ENCODE measurements around the gene C6orf136.
"Not testable (repeated sequence)": the region's sequence is repeated elsewhere in the genome, so short reads cannot be mapped to it uniquely, and the experiment has no call there.

The C6orf136 gene

DNA sequence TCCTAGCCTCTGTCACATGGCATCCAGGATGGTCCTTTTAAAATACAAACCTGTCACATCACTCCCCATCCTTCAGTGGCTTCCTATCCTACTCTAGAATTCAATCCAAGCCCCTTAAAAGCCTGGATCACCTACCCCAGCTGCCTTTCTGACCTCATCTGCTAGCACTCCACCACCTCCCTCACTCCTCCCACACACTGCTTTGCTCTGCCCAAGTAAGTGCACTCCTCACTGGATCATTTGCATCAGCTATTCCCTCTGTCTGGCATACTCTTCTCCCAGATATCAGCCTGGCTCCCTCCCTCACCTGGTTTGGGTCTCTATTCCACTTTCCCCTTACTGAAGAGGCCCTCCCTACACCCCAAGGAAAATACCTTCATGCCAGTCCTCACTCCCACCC lies 10.5 kb downstream of the C6orf136 start:
- no peak for DNase-seq (ENCODE audit: low spot score)
- TF ChIP-seq CTCF (IDR thresholded peaks at IDR 0.05; ENCODE audit: borderline replicate concordance, control extremely low read depth, extremely low read depth, insufficient read depth, missing control alignments): no peak
- in situ Hi-C loops (cut with MboI; ENCODE audit: low sequenced_read_pairs, unreplicated experiment): no loop called here

GRCh38 chr6:30657922-30658321 lies 11.0 kb downstream of the C6orf136 start:
- DNase-seq (ENCODE audit: low spot score); in situ Hi-C loops (cut with MboI; ENCODE audit: low sequenced_read_pairs, unreplicated experiment): not testable (repeated sequence)

DNA sequence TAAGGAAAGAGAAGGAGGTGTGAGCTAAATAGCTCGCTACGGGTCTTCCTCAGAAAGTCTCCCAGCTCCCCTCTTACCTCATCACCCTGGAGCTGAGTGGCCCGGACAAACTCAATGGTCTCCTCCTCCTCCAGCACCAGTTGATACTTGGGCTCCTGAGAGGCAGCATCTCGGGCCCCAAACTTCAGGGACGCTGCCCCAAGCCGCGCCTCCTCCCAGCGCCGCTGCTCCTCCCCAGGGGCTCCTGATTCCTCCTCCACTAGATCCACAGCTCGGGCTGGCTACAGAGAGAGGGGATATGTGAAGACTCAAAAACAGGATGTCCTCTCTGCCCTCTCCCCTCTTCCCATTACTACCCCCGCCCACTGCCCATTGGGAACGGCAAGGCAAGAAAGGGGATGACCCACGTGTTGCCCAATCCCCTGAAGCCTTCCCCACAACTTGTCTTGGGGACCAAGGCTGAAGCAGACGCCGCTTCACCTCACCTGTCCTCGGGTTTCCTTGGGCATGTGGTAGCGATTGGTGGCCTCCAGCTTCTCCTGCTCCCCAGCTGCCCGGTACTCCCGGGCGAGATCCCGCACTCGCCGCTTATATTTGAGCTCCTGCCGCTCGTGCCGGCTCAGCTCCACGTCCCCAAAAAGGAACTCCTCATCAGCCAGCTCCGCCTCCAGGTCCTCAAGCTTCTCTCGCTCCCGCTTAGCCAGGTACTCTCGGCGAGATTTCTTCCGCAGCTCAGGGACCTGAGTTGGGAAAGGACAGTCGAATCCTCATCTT lies 18.2 kb downstream of the C6orf136 start:
- DNase-seq (ENCODE audit: low spot score): no peak
- in situ Hi-C loops (cut with MboI; ENCODE audit: low sequenced_read_pairs, unreplicated experiment): no loop called here
- no peak for TF ChIP-seq CTCF (IDR thresholded peaks at IDR 0.05; ENCODE audit: borderline replicate concordance, control extremely low read depth, extremely low read depth, insufficient read depth, missing control alignments)

DNA sequence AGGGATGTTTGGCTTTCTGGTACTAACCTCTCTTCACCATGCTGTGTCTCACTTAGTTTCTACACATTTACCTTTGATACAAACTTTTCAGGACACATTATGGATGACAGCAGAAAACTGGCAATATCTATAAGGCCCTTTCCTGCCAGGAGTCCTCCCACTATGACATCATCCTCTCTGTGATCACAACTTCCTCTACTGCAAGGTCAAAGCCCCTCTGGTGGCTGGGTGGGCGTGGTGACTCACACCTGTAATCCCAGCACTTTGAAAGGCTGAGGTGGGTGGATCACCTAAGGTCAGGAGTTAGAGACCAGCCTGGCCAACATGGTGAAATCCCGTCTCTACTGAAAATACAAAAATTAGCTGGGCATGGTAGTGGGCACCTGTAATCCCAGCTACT lies 19.4 kb downstream of the C6orf136 start:
- DNase-seq (ENCODE audit: low spot score); in situ Hi-C loops (cut with MboI; ENCODE audit: low sequenced_read_pairs, unreplicated experiment): not testable (repeated sequence)

DNA sequence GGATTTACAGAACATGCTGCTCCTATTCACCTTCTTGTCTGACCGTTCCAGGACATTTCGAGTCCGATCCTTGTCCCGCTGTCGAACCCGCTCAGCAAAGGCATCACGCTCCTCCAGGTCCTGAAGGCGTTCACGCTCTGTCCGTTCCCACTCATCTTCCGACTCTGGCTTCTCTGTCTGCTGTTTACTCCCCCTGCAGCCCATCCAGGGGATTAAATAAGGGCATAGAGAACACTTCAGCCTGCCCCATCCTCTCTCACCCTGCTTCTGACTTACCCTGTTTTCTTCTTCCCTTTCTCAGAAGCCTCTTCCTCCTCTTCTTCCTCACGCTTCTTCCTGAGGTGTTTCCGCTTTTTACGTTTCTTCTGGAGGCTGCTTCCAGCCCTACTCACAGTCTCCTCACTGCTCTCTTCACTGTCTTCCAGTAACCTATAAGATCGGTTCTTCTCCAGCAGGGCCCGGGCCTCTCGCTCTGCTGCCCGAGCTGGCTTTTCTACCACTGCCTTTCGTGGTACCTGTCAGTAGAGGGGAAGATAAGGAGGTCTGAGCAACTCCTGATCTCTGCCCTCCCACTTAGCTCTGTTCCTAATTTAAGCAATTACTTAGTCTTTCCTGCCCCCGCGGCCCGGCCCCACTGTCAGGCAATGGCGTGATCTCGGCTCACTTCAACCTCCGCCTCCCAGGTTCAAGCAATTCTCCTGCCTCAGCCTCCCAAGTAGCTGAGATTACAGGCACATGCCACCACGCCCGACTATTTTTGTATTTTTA lies 24.0 kb downstream of the C6orf136 start:
- no peak for DNase-seq (ENCODE audit: low spot score)
- in situ Hi-C loops (cut with MboI; ENCODE audit: low sequenced_read_pairs, unreplicated experiment): loop anchor here (5.0 kb wide), 1 partner anchor 56 kb away; no protein-coding TSS in a partner anchor
- TF ChIP-seq CTCF (IDR thresholded peaks at IDR 0.05; ENCODE audit: borderline replicate concordance, control extremely low read depth, extremely low read depth, insufficient read depth, missing control alignments): no peak

DNA sequence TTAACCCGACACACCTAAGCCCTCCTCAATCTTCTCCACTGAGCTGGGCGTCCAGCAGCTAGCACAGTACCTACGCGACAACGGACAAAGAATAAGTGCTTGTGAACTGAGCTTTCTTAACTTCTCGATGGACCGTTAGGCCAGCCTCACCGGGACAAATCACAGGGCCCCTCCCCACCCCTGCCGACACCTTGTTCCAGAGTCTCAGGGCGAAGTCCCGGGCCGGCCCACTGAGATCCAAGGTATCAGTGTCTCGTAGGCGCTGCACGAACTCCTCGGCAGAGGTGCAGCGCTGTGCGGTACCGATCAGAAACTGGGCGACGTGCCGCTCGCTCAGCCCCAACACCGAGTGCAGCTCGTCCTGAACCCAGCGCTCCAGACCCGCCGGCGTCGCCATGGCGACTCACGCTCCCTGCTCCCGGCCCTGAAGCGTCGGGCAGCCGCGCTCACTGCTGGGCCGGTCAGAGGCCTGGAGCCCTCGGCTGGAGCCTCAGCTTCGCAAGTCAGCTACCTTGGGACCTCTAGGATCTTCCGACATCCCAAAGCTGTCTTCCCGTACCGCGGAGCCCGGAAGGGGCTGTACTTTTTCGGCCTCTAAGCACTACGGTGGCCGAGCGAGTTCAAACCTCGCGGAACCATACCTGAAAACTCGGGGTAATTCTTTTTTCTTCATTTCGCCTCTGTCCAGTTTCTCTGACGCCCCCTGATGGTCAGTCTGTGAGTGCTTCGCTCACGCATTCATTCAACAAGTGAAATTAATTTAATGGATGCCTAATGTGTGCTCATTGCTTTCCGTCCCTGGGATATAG lies 25.7 kb downstream of the C6orf136 start, which contains the start of gene DHX16:
TSS of gene DHX16 (minus strand) at position 562 of the 809 bp plus-strand sequence. CDS start at position 397, 165 bp downstream.
- peak; percentile 90 for TF ChIP-seq CTCF (IDR thresholded peaks at IDR 0.05; ENCODE audit: borderline replicate concordance, control extremely low read depth, extremely low read depth, insufficient read depth, missing control alignments)
- in situ Hi-C loops (cut with MboI; ENCODE audit: low sequenced_read_pairs, unreplicated experiment): loop anchor here (5.0 kb wide), 1 partner anchor 55 kb away; no protein-coding TSS in a partner anchor
- DNase-seq (ENCODE audit: low spot score): peak; percentile 95

DNA sequence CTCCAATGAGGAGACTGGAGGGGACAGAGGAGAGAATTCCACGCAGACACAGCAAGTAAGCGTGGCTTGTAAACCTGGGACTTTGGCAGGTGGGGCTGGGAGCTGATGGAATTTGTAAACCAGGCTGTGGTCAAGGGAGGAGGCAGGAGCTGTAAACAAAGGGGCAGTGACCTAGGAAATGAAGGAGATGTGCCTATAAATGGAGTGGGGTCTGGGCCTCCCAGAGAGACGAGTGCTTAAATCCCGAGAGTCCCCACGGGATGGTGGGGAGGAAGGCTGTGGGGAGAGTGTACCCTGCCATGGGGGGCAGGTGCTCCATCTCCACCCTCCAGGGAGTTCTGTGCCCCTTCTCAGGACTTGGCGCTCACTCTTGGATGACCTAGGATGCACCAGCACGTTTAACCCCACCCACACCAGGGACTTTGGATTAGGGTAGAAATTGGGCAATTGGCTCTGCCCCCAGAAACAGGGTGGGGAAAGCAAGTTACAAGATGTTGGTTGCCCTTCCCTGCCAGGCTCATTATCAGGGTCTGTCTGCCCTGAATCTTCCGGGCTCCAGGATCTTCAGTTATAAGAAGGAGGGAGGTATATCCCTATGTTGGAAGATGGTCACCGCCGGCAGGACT lies 29.8 kb downstream of the C6orf136 start:
- in situ Hi-C loops (cut with MboI; ENCODE audit: low sequenced_read_pairs, unreplicated experiment): no loop called here
- TF ChIP-seq CTCF (IDR thresholded peaks at IDR 0.05; ENCODE audit: borderline replicate concordance, control extremely low read depth, extremely low read depth, insufficient read depth, missing control alignments): no peak
- no peak for DNase-seq (ENCODE audit: low spot score)

Measured in GM13976 (cell line).